ENCODE results near the gene PPM1B.

Gene PPM1B

GRCh38 chr2:44200759-44201158 is 32.1 kb downstream of the PPM1B start:
- Histone ChIP-seq H3K9ac (ENCODE audit: low read depth, low read length) (no peak overlapping the region), H3K27me3 (ENCODE audit: insufficient read depth, low read length, poor library complexity) (no peaks in the 10 kb centered on the region), H3K36me3 (ENCODE audit: insufficient read depth, low read length) (peaks cover 29% of the 10 kb centered on the region), H3K4me1 (ENCODE audit: insufficient read depth, low read length) (no peaks in the 10 kb centered on the region), H4K20me1 (ENCODE audit: insufficient read depth, low read length) (peaks cover 29% of the 10 kb centered on the region), H3K4me3 (ENCODE audit: low read depth in 1 of 2, low read length in 2 of 2) (no peak overlapping the region), H2AFZ (ENCODE audit: low read depth, low read length) (no peak overlapping the region), H3K9me3 (ENCODE audit: insufficient read depth, low read length, severe bottlenecking) (no peaks in the 10 kb centered on the region), H3K27ac (ENCODE audit: low read length) (no peak overlapping the region), H3K79me2 (ENCODE audit: insufficient read depth, low read length) (peaks cover 97% of the 10 kb centered on the region), H3K4me2 (ENCODE audit: insufficient read depth, low read length) (no peak overlapping the region)
- ATAC-seq (ENCODE audit: insufficient read depth, low read depth): no peak
- TF ChIP-seq, protein P1, sequence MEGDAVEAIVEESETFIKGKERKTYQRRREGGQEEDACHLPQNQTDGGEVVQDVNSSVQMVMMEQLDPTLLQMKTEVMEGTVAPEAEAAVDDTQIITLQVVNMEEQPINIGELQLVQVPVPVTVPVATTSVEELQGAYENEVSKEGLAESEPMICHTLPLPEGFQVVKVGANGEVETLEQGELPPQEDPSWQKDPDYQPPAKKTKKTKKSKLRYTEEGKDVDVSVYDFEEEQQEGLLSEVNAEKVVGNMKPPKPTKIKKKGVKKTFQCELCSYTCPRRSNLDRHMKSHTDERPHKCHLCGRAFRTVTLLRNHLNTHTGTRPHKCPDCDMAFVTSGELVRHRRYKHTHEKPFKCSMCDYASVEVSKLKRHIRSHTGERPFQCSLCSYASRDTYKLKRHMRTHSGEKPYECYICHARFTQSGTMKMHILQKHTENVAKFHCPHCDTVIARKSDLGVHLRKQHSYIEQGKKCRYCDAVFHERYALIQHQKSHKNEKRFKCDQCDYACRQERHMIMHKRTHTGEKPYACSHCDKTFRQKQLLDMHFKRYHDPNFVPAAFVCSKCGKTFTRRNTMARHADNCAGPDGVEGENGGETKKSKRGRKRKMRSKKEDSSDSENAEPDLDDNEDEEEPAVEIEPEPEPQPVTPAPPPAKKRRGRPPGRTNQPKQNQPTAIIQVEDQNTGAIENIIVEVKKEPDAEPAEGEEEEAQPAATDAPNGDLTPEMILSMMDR (IDR thresholded peaks at IDR 0.05; ENCODE audit: borderline replicate concordance, extremely low read depth, low read length, poor library complexity, severe bottlenecking): no peak
- TF ChIP-seq EZH2 (IDR thresholded peaks at IDR 0.05; ENCODE audit: borderline replicate concordance, low read depth, low read length, severe bottlenecking): no peak
- DNase-seq: no peak

DNA sequence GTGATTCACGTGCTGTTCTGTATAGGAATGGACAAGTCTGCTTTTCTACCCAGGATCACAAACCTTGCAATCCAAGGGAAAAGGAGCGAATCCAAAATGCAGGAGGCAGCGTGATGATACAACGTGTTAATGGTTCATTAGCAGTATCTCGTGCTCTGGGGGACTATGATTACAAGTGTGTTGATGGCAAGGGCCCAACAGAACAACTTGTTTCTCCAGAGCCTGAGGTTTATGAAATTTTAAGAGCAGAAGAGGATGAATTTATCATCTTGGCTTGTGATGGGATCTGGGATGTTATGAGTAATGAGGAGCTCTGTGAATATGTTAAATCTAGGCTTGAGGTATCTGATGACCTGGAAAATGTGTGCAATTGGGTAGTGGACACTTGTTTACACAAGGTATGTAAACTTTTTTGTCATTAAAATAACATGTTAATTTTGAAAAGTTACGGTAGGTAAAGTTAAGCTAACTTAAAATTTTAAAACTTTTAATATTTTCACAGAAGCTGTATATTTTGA is 33.0 kb downstream of the PPM1B start:
- no peak overlapping the region for H3K9ac ChIP-seq (ENCODE audit: low read depth, low read length)
- DNase-seq (no peak), ATAC-seq (ENCODE audit: insufficient read depth, low read depth) (no peak)
- H3K27ac ChIP-seq (ENCODE audit: low read length): no peak overlapping the region
- no peak overlapping the region for H2AFZ ChIP-seq (ENCODE audit: low read depth, low read length)
- TF ChIP-seq, protein P1 (IDR thresholded peaks at IDR 0.05; ENCODE audit: borderline replicate concordance, extremely low read depth, low read length, poor library complexity, severe bottlenecking): no peak
- TF ChIP-seq EZH2 (IDR thresholded peaks at IDR 0.05; ENCODE audit: borderline replicate concordance, low read depth, low read length, severe bottlenecking): no peak
- no peaks in the 10 kb centered on the region for H3K27me3 ChIP-seq (ENCODE audit: insufficient read depth, low read length, poor library complexity)
- H3K4me1 ChIP-seq (ENCODE audit: insufficient read depth, low read length): no peaks in the 10 kb centered on the region
- H3K9me3 ChIP-seq (ENCODE audit: insufficient read depth, low read length, severe bottlenecking): no peaks in the 10 kb centered on the region
- no peak overlapping the region for H3K4me2 ChIP-seq (ENCODE audit: insufficient read depth, low read length)
- H3K79me2 ChIP-seq (ENCODE audit: insufficient read depth, low read length): peaks cover 96% of the 10 kb centered on the region
- H4K20me1 ChIP-seq (ENCODE audit: insufficient read depth, low read length): peaks cover 25% of the 10 kb centered on the region
- H3K4me3 ChIP-seq (ENCODE audit: low read depth in 1 of 2, low read length in 2 of 2): no peak overlapping the region
- peaks cover 29% of the 10 kb centered on the region for H3K36me3 ChIP-seq (ENCODE audit: insufficient read depth, low read length)

GRCh38 chr2:44203542-44203941 is 34.9 kb downstream of the PPM1B start:
- peaks cover 96% of the 10 kb centered on the region for H3K79me2 ChIP-seq (ENCODE audit: insufficient read depth, low read length)
- peaks cover 22% of the 10 kb centered on the region for H4K20me1 ChIP-seq (ENCODE audit: insufficient read depth, low read length)
- TF ChIP-seq EZH2 (IDR thresholded peaks at IDR 0.05; ENCODE audit: borderline replicate concordance, low read depth, low read length, severe bottlenecking): no peak
- TF ChIP-seq, protein P1 (IDR thresholded peaks at IDR 0.05; ENCODE audit: borderline replicate concordance, extremely low read depth, low read length, poor library complexity, severe bottlenecking): no peak
- H3K4me2 ChIP-seq (ENCODE audit: insufficient read depth, low read length): no peak overlapping the region
- H3K27ac ChIP-seq (ENCODE audit: low read length): no peak overlapping the region
- no peak overlapping the region for H3K9ac ChIP-seq (ENCODE audit: low read depth, low read length)
- no peaks in the 10 kb centered on the region for H3K4me1 ChIP-seq (ENCODE audit: insufficient read depth, low read length)
- H3K36me3 ChIP-seq (ENCODE audit: insufficient read depth, low read length): peaks cover 30% of the 10 kb centered on the region
- no peaks in the 10 kb centered on the region for H3K27me3 ChIP-seq (ENCODE audit: insufficient read depth, low read length, poor library complexity)
- H2AFZ ChIP-seq (ENCODE audit: low read depth, low read length): no peak overlapping the region
- no peak overlapping the region for H3K4me3 ChIP-seq (ENCODE audit: low read depth in 1 of 2, low read length in 2 of 2)
- no peak for ATAC-seq (ENCODE audit: insufficient read depth, low read depth)
- no peaks in the 10 kb centered on the region for H3K9me3 ChIP-seq (ENCODE audit: insufficient read depth, low read length, severe bottlenecking)
- DNase-seq: no peak

DNA sequence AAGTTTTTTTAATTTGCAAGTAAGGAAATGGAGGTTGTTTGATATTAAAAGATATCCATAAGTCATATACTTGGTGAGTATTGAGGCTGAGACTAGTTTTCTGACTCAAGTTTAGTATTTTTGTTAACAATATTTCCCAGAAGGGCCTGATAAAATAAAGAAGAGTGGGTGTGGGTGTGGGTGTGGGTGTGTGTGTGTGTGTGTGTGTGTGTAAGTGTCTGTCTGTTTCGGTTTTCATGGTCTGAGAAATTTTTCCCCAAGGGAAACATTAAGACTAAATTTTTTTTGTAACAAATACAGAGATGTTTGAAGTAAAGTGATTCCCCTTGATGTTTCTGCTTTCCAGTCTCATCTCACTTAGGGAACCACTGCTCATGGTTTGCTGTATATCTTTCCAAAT is 36.5 kb downstream of the PPM1B start:
- Histone ChIP-seq H3K9me3 (ENCODE audit: insufficient read depth, low read length, severe bottlenecking) (no peaks in the 10 kb centered on the region), H3K4me3 (ENCODE audit: low read depth in 1 of 2, low read length in 2 of 2) (no peak overlapping the region), H2AFZ (ENCODE audit: low read depth, low read length) (no peak overlapping the region), H3K36me3 (ENCODE audit: insufficient read depth, low read length) (peaks cover 46% of the 10 kb centered on the region), H3K4me1 (ENCODE audit: insufficient read depth, low read length) (no peaks in the 10 kb centered on the region), H3K27ac (ENCODE audit: low read length) (no peak overlapping the region), H4K20me1 (ENCODE audit: insufficient read depth, low read length) (peaks cover 18% of the 10 kb centered on the region), H3K27me3 (ENCODE audit: insufficient read depth, low read length, poor library complexity) (no peaks in the 10 kb centered on the region), H3K4me2 (ENCODE audit: insufficient read depth, low read length) (no peak overlapping the region), H3K79me2 (ENCODE audit: insufficient read depth, low read length) (peaks cover 89% of the 10 kb centered on the region), H3K9ac (ENCODE audit: low read depth, low read length) (no peak overlapping the region)
- TF ChIP-seq, protein P1 (IDR thresholded peaks at IDR 0.05; ENCODE audit: borderline replicate concordance, extremely low read depth, low read length, poor library complexity, severe bottlenecking): no peak
- no peak for TF ChIP-seq EZH2 (IDR thresholded peaks at IDR 0.05; ENCODE audit: borderline replicate concordance, low read depth, low read length, severe bottlenecking)
- DNase-seq (no peak), ATAC-seq (ENCODE audit: insufficient read depth, low read depth) (no peak)

All from DND-41 (cell line).